SJSA1 (cell line): ENCODE results near the gene SNX2. TPM values are rescaled to one million over a fixed set of nuclear protein-coding genes. Genes with fewer than 3 reads are reported as not detected.

Experiments used
- DNase-seq, 2 experiments: peaks; one replicate each; pipeline ENCODE4 v3.0.0-alpha.2; 2015 to 2020; ENCODE audit warnings: low spot score in 2 of 2, low read depth in 1 of 2
- H3K27ac ChIP-seq: fragments of 250-450 bp; sonication (Bioruptor Pico); 2 replicates; pipeline ENCODE4 v1.5.1; 2020; ENCODE audit warnings: mild to moderate bottlenecking, moderate library complexity
- H3K27me3 ChIP-seq: fragments of 250-450 bp; sonication (Bioruptor Pico); replicated peaks from 2 replicates; pipeline ENCODE4 v1.5.1; 2020; ENCODE audit warnings: mild to moderate bottlenecking, moderate library complexity
- H3K36me3 ChIP-seq: fragments of 250-450 bp; sonication (Bioruptor Pico); 2 replicates; pipeline ENCODE4 v1.5.1; 2020; ENCODE audit warnings: mild to moderate bottlenecking
- H3K4me1 ChIP-seq: fragments of 250-450 bp; sonication (Bioruptor Pico); replicated peaks from 2 replicates; pipeline ENCODE4 v1.6.1; 2021; ENCODE audit warnings: mild to moderate bottlenecking
- H3K4me3 ChIP-seq: fragments of 250-450 bp; sonication (Bioruptor Pico); 2 replicates; pipeline ENCODE4 v1.5.1; 2020; ENCODE audit warnings: mild to moderate bottlenecking
- H3K9me3 ChIP-seq: fragments of 250-450 bp; sonication (Bioruptor Pico); replicated peaks from 2 replicates; pipeline ENCODE4 v1.5.1; 2020; ENCODE audit warnings: mild to moderate bottlenecking
- total RNA-seq: library from RNA; depleted of rRNA; stranded (reverse); fragments of >200 nt; shearing (Covaris generic); gene quantifications from 2 replicates; pipeline ENCODE4 v1.2.3, GENCODE V29; 2014; rRNA removed

The SNX2 gene
- total RNA-seq, 1 experiment from 2014 or later = 91.4 TPM

GRCh38 chr5:122864400-122864799 lies 89.5 kb downstream of the SNX2 start:
- Histone ChIP-seq H3K4me1 (no peaks in the 10 kb centered on the region), H3K36me3 (peaks cover 5% of the 10 kb centered on the region; the same call in 1 of the 2 replicates), H3K27me3 (no peaks in the 10 kb centered on the region), H3K9me3 (no peaks in the 10 kb centered on the region), H3K4me3 (no peak overlapping the region), H3K27ac (no peak overlapping the region)
- no peak for DNase-seq

- peaks cover 5% of the 10 kb centered on the region; the same call in 1 of the 2 replicates for H3K36me3 ChIP-seq
- no peaks in the 10 kb centered on the region for H3K27me3 ChIP-seq
- no peak overlapping the region for H3K4me3 ChIP-seq
- H3K4me1 ChIP-seq = no peaks in the 10 kb centered on the region
- DNase-seq = no peak
- H3K9me3 ChIP-seq = no peaks in the 10 kb centered on the region
- no peak overlapping the region for H3K27ac ChIP-seq
Measured at GRCh38 chr5:122864842-122865241, 90.0 kb downstream of the SNX2 start.

GRCh38 chr5:122870219-122870856 lies 95.5 kb downstream of the SNX2 start:
- H3K27ac ChIP-seq = peak overlapping the region; percentile 44

GRCh38 chr5:122871661-122872060 lies 96.8 kb downstream of the SNX2 start:
- peak in 1 of 2 experiments; percentile 45 for DNase-seq
- H3K4me3 ChIP-seq = no peak overlapping the region
- peak overlapping the region; percentile 44 for H3K27ac ChIP-seq
- H3K36me3 ChIP-seq = 0 out of 2 replicates have a peak, but pooled peaks cover 4% of the 10 kb centered on the region
- H3K4me1 ChIP-seq = peaks cover 35% of the 10 kb centered on the region
- H3K9me3 ChIP-seq = no peaks in the 10 kb centered on the region
- H3K27me3 ChIP-seq = no peaks in the 10 kb centered on the region

More at GRCh38 chr5:122870219-122870856, 95.5 kb downstream of the SNX2 start:
- Histone ChIP-seq H3K4me3 (no peak overlapping the region), H3K36me3 (peaks cover 5% of the 10 kb centered on the region; the same call in 1 of the 2 replicates), H3K4me1 (peaks cover 35% of the 10 kb centered on the region), H3K27me3 (no peaks in the 10 kb centered on the region), H3K9me3 (no peaks in the 10 kb centered on the region)
- DNase-seq = peak in 1 of 2 experiments; percentile 39

GRCh38 chr5:122874179-122874875 lies 99.4 kb downstream of the SNX2 start:
- H3K27ac ChIP-seq = no peak overlapping the region
- H3K4me1 ChIP-seq = peaks cover 35% of the 10 kb centered on the region
- DNase-seq = no peak
- no peak overlapping the region for H3K4me3 ChIP-seq
- H3K36me3 ChIP-seq = peaks cover 9% of the 10 kb centered on the region; the same call in 1 of the 2 replicates
- no peaks in the 10 kb centered on the region for H3K9me3 ChIP-seq
- H3K27me3 ChIP-seq = no peaks in the 10 kb centered on the region

- H3K4me1 ChIP-seq = peaks cover 8% of the 10 kb centered on the region
Measured at GRCh38 chr5:122877518-122877917, 102.6 kb downstream of the SNX2 start.

GRCh38 chr5:122879076-122879475 lies 104.2 kb downstream of the SNX2 start:
- peaks cover 9% of the 10 kb centered on the region; the same call in 1 of the 2 replicates for H3K36me3 ChIP-seq
- H3K4me3 ChIP-seq = no peak overlapping the region
- DNase-seq = no peak
- H3K27ac ChIP-seq = no peak overlapping the region
- H3K9me3 ChIP-seq = no peaks in the 10 kb centered on the region
- H3K27me3 ChIP-seq = no peaks in the 10 kb centered on the region
- H3K4me1 ChIP-seq = peaks cover 4% of the 10 kb centered on the region; the same call in 1 of the 2 replicates

More at GRCh38 chr5:122877518-122877917, 102.6 kb downstream of the SNX2 start:
- no peaks in the 10 kb centered on the region for H3K27me3 ChIP-seq
- no peaks in the 10 kb centered on the region for H3K9me3 ChIP-seq
- DNase-seq = no peak
- no peak overlapping the region for H3K4me3 ChIP-seq
- H3K36me3 ChIP-seq = peaks cover 9% of the 10 kb centered on the region; the same call in 1 of the 2 replicates
- no peak overlapping the region for H3K27ac ChIP-seq

Other genes starting within 250 kb of the SNX2 start
- gene SNX24, start 70.5 kb downstream of the SNX2 start, total RNA-seq = 33.3 and 37.6 TPM in 2 replicates